ENCODE results near the gene SLC22A5. TPM values are rescaled to one million over a fixed set of nuclear protein-coding genes. Genes with fewer than 3 reads are reported as not detected.
A peak's percentile ranks its signal among the peaks of the same experiment; 100 is the strongest.

SLC22A5 gene
- total RNA-seq, 2 experiments from 2014 or later: 0.36 to 0.88 TPM

DNA sequence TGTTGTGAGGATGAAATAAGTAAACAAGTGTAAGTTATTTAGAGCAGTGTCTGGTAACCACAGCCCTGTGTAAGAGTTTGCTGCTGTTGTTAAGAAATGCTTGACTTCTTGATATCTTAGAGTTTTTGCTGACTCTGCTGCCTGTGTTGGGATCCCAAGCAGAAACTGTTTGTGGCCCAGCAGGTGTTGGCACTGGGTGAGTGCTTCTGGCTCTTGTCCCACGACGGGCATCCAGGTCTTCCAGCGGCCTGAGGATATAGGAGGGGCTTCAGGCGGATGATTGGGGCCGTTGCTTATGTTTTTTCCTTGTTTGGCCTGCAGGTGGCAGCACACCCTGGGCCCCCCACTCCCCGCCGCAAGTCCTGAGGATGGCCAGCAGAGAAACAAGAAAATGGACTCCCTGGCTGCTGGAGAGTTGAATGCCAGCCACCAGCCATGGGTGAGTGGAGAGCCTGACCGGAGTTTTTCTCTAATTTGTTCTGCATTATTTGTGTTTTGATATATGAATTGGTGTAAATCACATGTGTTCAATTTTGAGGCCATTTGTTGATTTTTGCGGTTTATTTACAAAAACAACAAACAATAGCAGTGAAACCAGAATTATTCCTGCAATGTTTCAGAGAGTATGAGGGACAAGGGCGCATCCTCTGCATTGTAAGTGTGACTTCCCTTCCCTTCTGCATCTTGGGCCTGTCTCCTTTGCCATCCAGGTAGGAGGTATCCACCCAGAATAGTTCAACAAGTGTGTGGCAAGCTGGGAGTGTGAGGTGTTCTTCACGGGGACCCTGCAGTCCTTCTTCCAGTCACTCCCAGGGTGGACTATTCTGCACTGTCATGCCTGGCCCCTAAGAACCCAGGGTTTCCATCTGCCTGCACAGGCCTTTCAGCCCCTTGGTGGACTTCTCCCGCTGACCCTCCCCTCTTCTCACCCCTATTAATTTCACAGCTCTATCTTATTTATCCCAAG, 50.3 kb downstream of the SLC22A5 start:
- BruUV-seq (replicated peaks): TSS peak; percentile 50
- Histone ChIP-seq H3K9me2 (ENCODE audit: insufficient read depth, low read length) (no peaks in the 10 kb centered on the region), H3K27ac (ENCODE audit: low read depth, low read length, poor library complexity, severe bottlenecking) (peak overlapping the region; percentile 96), H3K4me1 (ENCODE audit: insufficient read depth, low read length, poor library complexity, severe bottlenecking) (peaks cover 84% of the 10 kb centered on the region), H3K9me3 (ENCODE audit: low read length) (no peaks in the 10 kb centered on the region), H4K20me1 (ENCODE audit: insufficient read depth, low read length) (no peaks in the 10 kb centered on the region), H3K79me2 (ENCODE audit: insufficient read depth, low read depth, low read length) (peaks cover 4% of the 10 kb centered on the region; the same call in 1 of the 2 replicates), H2AFZ (ENCODE audit: low read length) (peak overlapping the region; percentile 37; the same call in 1 of the 2 replicates), H3K36me3 (ENCODE audit: insufficient read depth, low read length) (no peaks in the 10 kb centered on the region), H3K4me3 (ENCODE audit: low read depth, low read length, poor library complexity, severe bottlenecking) (peak overlapping the region; percentile 62), H3K4me2 (ENCODE audit: low read length) (peak overlapping the region; percentile 82)
- POLR2A ChIA-PET: interaction anchor here (0.8 to 1.7 kb wide), 15 partner anchors 9 to 81 kb away, joined by 3 to 20 read pairs (median 7); partner anchors contain the start of gene IRF1
- CTCF ChIA-PET (ENCODE audit: unreplicated experiment): interaction anchor here (0.8 to 1.7 kb wide), 12 partner anchors 9 to 79 kb away, joined by 3 to 9 read pairs (median 5); partner anchors contain the start of gene IRF1
- peak; percentile 82 for DNase-seq (ENCODE audit: low spot score)
- intact Hi-C loops (cut with micrococcal nuclease; ENCODE audit: unreplicated experiment): loop anchor here (1.0 kb wide), 4 partner anchors 48 to 82 kb away; partner anchors contain the start of gene IRF1
- TF ChIP-seq EZH2phosphoT487 (IDR thresholded peaks at IDR 0.05; ENCODE audit: borderline replicate concordance, low read depth, low read length): no peak
- TF ChIP-seq, protein P1, sequence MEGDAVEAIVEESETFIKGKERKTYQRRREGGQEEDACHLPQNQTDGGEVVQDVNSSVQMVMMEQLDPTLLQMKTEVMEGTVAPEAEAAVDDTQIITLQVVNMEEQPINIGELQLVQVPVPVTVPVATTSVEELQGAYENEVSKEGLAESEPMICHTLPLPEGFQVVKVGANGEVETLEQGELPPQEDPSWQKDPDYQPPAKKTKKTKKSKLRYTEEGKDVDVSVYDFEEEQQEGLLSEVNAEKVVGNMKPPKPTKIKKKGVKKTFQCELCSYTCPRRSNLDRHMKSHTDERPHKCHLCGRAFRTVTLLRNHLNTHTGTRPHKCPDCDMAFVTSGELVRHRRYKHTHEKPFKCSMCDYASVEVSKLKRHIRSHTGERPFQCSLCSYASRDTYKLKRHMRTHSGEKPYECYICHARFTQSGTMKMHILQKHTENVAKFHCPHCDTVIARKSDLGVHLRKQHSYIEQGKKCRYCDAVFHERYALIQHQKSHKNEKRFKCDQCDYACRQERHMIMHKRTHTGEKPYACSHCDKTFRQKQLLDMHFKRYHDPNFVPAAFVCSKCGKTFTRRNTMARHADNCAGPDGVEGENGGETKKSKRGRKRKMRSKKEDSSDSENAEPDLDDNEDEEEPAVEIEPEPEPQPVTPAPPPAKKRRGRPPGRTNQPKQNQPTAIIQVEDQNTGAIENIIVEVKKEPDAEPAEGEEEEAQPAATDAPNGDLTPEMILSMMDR (conservative IDR thresholded peaks at IDR 0.05; ENCODE audit: low read length): peak; percentile 95

DNA sequence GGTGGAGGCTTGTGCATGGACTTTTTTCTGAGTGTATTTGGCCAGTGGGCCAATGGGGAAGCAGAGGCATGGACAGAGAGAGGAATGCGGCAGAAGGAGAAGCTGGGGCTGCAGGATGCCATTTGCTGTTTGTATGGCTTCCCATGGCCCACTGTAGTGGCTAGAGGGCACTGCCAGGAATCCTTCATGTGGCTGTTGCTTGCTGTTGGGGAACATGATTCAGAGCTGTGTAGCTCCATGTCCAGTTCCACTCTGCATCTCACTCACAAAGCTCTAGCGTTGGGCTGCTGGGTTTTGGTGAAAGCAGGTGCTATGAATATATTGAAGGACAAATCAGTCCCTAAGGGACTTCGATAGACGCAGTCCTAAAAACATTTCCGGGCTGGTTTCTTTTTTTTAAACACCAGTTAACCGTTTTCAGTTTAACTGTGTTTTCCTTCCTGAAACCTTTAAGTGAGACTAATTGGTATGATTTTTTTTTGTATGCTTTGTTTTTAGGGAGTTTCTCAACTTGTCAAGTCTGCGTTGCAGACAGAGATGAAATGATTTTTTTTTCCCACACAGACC, 51.3 kb downstream of the SLC22A5 start:
- no peaks in the 10 kb centered on the region for H3K9me3 ChIP-seq (ENCODE audit: low read length)
- H3K27ac ChIP-seq (ENCODE audit: low read depth, low read length, poor library complexity, severe bottlenecking): peak overlapping the region; percentile 96
- TF ChIP-seq, protein P1 (conservative IDR thresholded peaks at IDR 0.05; ENCODE audit: low read length): 0 out of 2 replicates have a peak, but pooled peaks have one; percentile 20
- TF ChIP-seq EZH2phosphoT487 (IDR thresholded peaks at IDR 0.05; ENCODE audit: borderline replicate concordance, low read depth, low read length): no peak
- DNase-seq (ENCODE audit: low spot score): peak; percentile 94
- intact Hi-C loops (cut with micrococcal nuclease; ENCODE audit: unreplicated experiment): no loop called here
- peak overlapping the region; percentile 62 for H3K4me3 ChIP-seq (ENCODE audit: low read depth, low read length, poor library complexity, severe bottlenecking)
- H3K36me3 ChIP-seq (ENCODE audit: insufficient read depth, low read length): no peaks in the 10 kb centered on the region
- no TSS peak for BruUV-seq (replicated peaks)
- no peaks in the 10 kb centered on the region for H3K9me2 ChIP-seq (ENCODE audit: insufficient read depth, low read length)
- H4K20me1 ChIP-seq (ENCODE audit: insufficient read depth, low read length): no peaks in the 10 kb centered on the region
- ChIA-PET CTCF (ENCODE audit: unreplicated experiment) (interaction anchor here (0.5 to 1.7 kb wide), 13 partner anchors 10 to 1194 kb away, joined by 3 to 9 read pairs (median 5); partner anchors contain the start of gene IRF1), POLR2A (interaction anchor here (0.8 to 1.7 kb wide), 15 partner anchors 10 to 80 kb away, joined by 3 to 20 read pairs (median 7); partner anchors contain the start of gene IRF1)
- H3K79me2 ChIP-seq (ENCODE audit: insufficient read depth, low read depth, low read length): peaks cover 4% of the 10 kb centered on the region; the same call in 1 of the 2 replicates
- peak overlapping the region; percentile 82 for H3K4me2 ChIP-seq (ENCODE audit: low read length)
- peaks cover 84% of the 10 kb centered on the region for H3K4me1 ChIP-seq (ENCODE audit: insufficient read depth, low read length, poor library complexity, severe bottlenecking)
- no peak overlapping the region; the same call in 1 of the 2 replicates for H2AFZ ChIP-seq (ENCODE audit: low read length)

Measured in OCI-LY7 (cell line).